ENCODE results near the gene ZNF778.

The ZNF778 gene

DNA sequence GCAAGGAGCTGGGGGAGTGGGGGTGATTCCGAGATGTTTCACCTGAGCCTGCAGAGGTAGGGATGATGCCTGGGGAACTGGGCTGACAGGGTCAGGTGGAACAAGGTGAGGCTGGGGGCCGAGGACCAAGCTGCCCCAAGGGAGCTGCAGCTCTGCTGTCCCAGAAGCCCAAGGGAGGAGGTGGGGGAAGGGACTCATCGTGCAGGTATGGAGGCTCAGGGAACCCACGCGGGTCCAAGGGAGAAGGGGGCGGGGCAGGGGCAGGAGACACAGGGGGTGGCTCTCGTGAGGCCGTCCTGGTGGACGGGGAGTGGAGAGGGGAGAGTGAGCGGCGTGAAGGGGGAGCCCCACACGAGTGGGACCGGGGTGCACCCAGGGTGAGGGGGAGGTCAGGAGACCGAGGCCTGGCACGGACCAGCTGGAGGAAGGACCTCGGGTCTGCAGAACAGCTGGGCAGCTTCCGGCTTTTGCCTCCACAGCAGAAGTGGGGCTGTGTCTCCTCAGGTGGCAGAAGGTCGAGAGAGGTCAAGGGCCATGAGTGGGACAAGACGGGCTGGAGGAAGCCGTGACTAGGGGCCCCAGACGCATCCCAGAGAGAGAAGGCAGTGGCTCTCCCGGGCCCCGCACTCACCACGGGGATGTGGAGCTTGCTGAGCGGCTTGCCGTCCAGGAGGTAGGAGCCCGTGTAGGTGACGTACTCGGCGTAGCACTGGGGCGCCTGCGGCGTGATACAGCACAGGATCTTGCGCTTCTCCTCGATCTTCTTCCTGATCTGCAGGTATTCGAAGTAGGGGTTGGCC lies 61.1 kb downstream of the ZNF778 start:
- no peak for DNase-seq

DNA sequence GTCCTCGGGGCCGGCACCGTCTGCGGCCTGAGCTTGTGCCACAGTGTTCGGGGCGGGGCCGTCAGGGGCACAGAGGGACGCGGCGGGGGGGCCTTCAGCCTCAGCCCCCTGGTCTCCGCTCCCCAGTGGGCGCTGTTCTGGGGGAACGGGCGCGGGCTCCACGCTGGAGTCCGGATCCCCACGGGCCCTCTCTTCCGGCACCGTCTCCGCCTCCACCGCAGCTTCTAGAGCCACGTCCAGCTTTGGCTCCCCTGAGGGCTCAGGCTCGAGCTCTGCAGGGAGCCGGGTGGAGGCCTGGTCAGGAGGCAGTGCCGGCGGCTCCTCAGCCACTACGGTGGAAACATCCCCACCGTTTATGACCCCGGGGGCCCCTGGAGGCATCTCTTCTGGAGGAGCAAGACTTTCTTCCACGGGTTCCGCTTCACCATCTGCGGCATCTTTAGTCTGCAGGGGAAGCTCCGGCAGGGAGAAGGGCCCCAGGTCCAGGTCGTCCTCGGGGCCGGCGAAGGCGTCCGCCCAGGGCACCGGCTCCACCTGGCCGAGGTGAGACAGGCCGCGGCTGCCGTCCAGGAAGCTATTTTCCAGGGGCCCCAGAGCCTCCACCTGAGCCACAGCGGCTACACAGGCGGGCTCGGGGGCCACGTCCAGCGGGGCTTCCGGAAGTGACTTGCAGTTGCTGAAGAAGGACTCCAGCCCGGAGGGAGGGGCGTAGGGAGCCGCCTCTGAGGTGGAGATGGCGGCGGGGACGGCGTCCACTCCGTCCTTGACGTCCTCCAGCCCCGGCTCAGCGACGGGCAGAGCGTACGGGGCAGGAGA lies 62.4 kb downstream of the ZNF778 start:
- DNase-seq, result no peak

- DNase-seq, result no peak
Observed at GRCh38 chr16:89280546-89281188, 63.2 kb downstream of the ZNF778 start.

DNA sequence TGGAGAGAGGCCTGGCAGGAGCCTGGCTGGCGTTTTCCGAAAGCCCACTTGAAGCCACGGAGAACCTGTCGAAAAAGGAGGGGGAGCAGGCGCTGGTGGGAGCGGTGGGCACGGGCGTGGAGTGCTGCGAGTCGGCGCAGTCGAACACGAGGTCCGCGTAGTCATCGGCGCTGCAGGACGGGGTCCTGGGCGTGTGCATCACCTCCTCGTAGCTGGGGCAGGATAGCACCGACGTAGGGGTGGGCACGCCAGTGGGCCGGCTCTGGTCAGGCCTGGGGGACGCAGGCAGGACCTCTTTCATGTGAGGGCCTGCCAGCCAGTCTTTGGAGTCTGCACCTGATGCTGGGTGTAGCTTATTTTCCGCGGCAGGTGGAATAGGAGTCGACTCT lies 63.7 kb downstream of the ZNF778 start:
- no peak for DNase-seq

DNA sequence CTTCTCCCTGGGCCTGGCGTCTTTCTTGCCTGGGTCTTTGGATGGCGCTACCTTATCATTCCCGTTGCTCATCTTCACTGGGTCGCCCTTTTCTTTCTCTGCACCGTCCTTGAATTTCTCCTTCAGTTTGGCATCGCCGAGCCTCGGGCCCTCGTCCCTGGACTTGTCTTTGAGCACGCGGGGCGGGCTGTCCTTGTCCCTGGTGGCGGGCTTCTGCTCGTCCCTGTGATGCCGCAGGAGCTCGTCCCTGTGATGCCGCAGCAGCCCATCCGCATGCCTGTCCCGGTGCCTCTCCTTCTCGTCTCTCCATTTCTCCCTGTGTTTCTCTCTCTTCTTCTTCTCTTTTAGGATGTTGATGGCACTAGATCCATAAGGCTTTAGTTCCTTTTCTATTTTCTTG lies 64.3 kb downstream of the ZNF778 start:
- no peak for DNase-seq

- no peak for DNase-seq
Observed at GRCh38 chr16:89282523-89282922, 65.0 kb downstream of the ZNF778 start.

- no peak for DNase-seq
Observed at GRCh38 chr16:89283449-89283848, 65.9 kb downstream of the ZNF778 start.

- no peak for DNase-seq
Observed at GRCh38 chr16:89285381-89285780, 67.9 kb downstream of the ZNF778 start.

GRCh38 chr16:89286096-89286495 lies 68.6 kb downstream of the ZNF778 start:
- no peak for DNase-seq
